ENCODE data around the gene PTPRM. TPM values are rescaled to one million over a fixed set of nuclear protein-coding genes. Genes with fewer than 3 reads are reported as not detected.

The PTPRM gene
- total and polyA plus RNA-seq, 2 of the 8 experiments (the other 6 are each of a cell fraction or from before 2014, with no cell fraction given) = 4.1 to 7.0 TPM

GRCh38 chr18:8350628-8351027 lies 783.5 kb downstream of the PTPRM start (continued):
- no peak for TF ChIP-seq CHD7 (IDR thresholded peaks at IDR 0.05; ENCODE audit: insufficient replicate concordance, low read length)
